ENCODE measurements around the gene NTSR2. TPM values are rescaled to one million over a fixed set of nuclear protein-coding genes. Genes with fewer than 3 reads are reported as not detected.

NTSR2 gene
- total and polyA plus RNA-seq, 2 of the 8 experiments (the other 6 are each of a cell fraction or from before 2014, with no cell fraction given), result 0.05 TPM; not detected in 1

DNA sequence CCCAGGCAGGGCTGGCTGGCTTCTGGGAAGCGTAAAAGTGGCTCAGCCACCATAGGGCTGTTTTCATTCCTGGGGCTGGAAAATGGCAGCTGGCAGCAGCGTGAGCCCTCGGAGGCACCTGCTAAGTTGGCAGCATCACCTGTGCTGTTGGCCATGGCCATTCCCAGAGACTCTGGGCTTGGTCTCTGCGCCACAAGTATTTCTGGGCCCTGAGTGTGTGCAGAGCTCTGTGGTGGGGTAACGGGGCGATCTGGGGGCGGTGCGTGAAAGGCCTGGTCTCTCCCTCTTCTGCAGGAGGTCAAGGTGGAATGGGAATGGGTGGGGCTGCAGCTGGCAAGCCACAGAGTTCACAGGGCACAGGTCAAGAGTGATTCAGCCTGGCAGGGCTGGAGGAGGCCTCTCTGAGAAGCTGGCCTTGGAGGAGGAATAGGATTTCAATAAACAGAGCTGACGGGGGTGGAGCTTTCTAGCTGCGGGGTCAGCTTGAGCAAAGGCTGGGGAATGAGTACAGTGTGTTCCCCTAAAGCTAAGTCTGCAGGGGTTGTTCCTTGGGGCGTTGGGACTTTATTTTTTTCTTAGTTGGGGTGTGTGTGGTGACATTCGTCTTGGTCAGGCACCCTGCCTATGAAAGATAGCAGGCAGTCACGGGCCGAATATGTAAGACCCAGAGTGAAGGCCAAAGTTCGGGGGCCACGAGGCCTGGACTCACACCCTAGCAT is 10.3 kb upstream of the NTSR2 start:
- no peak overlapping the region for H2BK120ac ChIP-seq (replicated peaks; ENCODE audit: low read depth, low read length)
- CTCF ChIA-PET (ENCODE audit: partially characterized antibody), result interaction anchor here (1.0 to 8.1 kb wide), 31 partner anchors 8 to 556 kb away, joined by 3 to 91 read pairs (median 5); partner anchors contain the start of gene NTSR2
- H3K27me3 ChIP-seq (replicated peaks in 1 of 4; ENCODE audit: control insufficient read depth in 3 of 4, extremely low read depth in 1 of 4, insufficient read depth in 3 of 4, low read length in 3 of 4), result no peaks in the 10 kb centered on the region
- H3K79me1 ChIP-seq (ENCODE audit: low read depth, low read length), result no peaks in the 10 kb centered on the region
- 84% methylated on average over 14 of the region's 16 CpGs; no CpG with 5 or more reads in 1 of the 2 experiments for WGBS, 2 experiments (ENCODE audit: extremely low coverage in 1 of 2, insufficient coverage in 1 of 2, insufficient read length in 1 of 2, insufficient replicate concordance in 2 of 2, low coverage in 1 of 2, low lambda C conversion rate in 2 of 2, missing lambda C conversion rate in 1 of 2)
- no peak overlapping the region for H2BK12ac ChIP-seq (ENCODE audit: low read depth, low read length)
- no peak overlapping the region for H2AK5ac ChIP-seq (ENCODE audit: low read depth, low read length)
- H3K23ac ChIP-seq (ENCODE audit: insufficient read length), result no peak overlapping the region
- no peak overlapping the region for H4K8ac ChIP-seq (ENCODE audit: extremely low read depth, insufficient read depth, low read length)
- H3K4me1 ChIP-seq (replicated peaks in 1 of 4; ENCODE audit: control insufficient read depth in 3 of 4, insufficient read depth in 4 of 4, low read length in 3 of 4), result peaks cover 3 to 18% (median 10%) of the 10 kb centered on the region in 4 experiments; a peak in 6 of 7 replicates
- H2BK5ac ChIP-seq (ENCODE audit: low read depth, low read length), result no peak overlapping the region
- no peak overlapping the region for H3K4ac ChIP-seq (replicated peaks; ENCODE audit: insufficient read length, low read depth, low read length)
- H3K23me2 ChIP-seq (ENCODE audit: low read depth, low read length), result no peaks in the 10 kb centered on the region
- POLR2A ChIA-PET (ENCODE audit: partially characterized antibody), result interaction anchor here (1.7 kb wide), 1 partner anchor 11 kb away, joined by 3 read pairs; the partner anchor contains the start of gene NTSR2
- H3K56ac ChIP-seq (replicated peaks; ENCODE audit: insufficient read length, low read depth, low read length), result no peak overlapping the region
- FAIRE-seq, result no peak
- H4K5ac ChIP-seq (ENCODE audit: insufficient read length, low read depth, low read length), result no peak overlapping the region
- no peak overlapping the region for H3K4me2 ChIP-seq (ENCODE audit: insufficient read depth in 1 of 2, low read depth in 2 of 2, low read length in 2 of 2)
- no peak for DNase-seq (ENCODE audit: low read depth in 1 of 2, low spot score in 2 of 2)
- no peaks in the 10 kb centered on the region for H3K9me3 ChIP-seq (ENCODE audit: insufficient read depth in 2 of 2, low read depth in 1 of 2, low read length in 1 of 2)
- no peak overlapping the region for H2AFZ ChIP-seq (ENCODE audit: low read length)
- H3K36me3 ChIP-seq (ENCODE audit: control insufficient read depth in 2 of 4, insufficient read depth in 4 of 4, low read length in 3 of 4), result no peaks in the 10 kb centered on the region
- H3K27ac ChIP-seq (ENCODE audit: low read depth, low read length), result no peak overlapping the region
- H4K20me1 ChIP-seq (replicated peaks in 1 of 2; ENCODE audit: control insufficient read depth in 1 of 2, insufficient read depth in 2 of 2, low read length in 2 of 2), result no peaks in the 10 kb centered on the region
- no peak overlapping the region for H3K14ac ChIP-seq (ENCODE audit: insufficient read length)
- no peaks in the 10 kb centered on the region for H3K79me2 ChIP-seq (ENCODE audit: control insufficient read depth in 1 of 2, insufficient read depth in 2 of 2, low read length in 2 of 2)
- H3K18ac ChIP-seq (ENCODE audit: extremely low read depth, low read length), result no peak overlapping the region
- no peak overlapping the region for H3K9ac ChIP-seq (replicated peaks in 1 of 4; ENCODE audit: extremely low read depth in 1 of 4, low read depth in 3 of 4, low read length in 3 of 4)
- H3K4me3 ChIP-seq (ENCODE audit: extremely low read depth in 1 of 4, insufficient read depth in 2 of 4, low read depth in 3 of 4, low read length in 4 of 4), result no peak overlapping the region
- no peak overlapping the region; the same call in 1 of the 2 replicates for H2BK20ac ChIP-seq (ENCODE audit: low read length)
- H2BK15ac ChIP-seq (ENCODE audit: low read length), result no peak overlapping the region
- H4K91ac ChIP-seq (replicated peaks; ENCODE audit: insufficient read length, low read length), result no peak overlapping the region
- no peak for TF ChIP-seq TBP (IDR thresholded peaks at IDR 0.05; ENCODE audit: low read depth, low read length)
